GM19099 (cell line): ENCODE data around the gene GCDH.

Source experiments
- POLR2A ChIP-seq: IDR thresholded peaks from 3 replicates; pipeline ENCODE4 v1.6.1; 2011; ENCODE audit warnings: low read depth; ENCODE audit not compliant: insufficient read length; ENCODE audit errors: extremely low read depth

GCDH gene

DNA sequence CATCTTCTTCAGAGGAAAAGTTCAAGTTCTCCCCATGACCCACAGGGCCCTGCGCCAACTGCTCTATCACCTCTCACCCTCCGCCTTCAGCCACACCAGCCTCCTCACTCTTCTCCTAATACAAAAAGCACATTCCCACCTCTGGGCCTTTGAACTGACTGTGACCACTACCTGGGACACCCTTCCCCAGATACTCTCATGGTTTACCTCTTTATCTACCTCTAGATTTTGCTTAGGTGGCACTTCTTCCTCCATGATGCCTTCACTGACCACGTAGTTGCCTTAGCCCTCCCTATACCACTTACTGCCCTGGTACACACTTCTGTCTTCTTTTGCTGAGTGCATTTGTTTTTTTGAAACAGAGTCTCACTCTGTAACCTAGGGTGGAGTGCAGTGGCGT, 32.0 kb downstream of the GCDH start:
- TF ChIP-seq POLR2A: no peak

DNA sequence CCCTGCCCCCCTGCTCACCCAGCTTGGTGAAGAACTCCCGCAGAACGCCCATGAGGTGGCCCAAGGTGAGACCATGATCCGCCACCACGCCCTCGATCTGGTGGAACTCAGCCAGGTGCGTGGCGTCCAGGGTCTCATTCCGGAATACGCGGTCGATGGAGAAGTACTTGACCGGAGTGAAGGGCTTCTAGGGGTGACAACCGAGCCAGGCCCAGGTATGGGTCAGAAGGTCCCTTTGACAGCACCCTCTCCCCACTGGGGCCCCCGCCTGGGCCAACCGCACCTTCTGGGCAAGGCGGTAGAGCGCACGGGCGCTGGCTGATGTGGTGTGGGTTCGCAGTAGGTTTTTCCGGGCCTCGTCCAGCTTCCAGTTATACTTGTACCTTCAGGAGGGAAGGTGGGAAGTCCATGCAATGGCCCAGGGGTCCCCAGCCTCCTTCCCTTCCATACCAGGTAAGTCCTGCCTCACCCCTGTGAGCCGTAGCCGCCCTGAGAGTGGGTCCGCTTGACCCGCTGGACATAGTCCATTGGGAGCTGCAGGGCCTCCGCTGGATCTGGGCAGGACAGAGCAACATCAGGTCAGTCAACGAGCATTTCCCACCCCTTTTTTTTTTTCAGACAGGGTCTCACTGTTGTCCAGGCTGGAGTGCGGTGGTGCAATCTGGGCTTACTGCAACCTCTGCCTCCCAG, 33.8 kb downstream of the GCDH start:
- no peak for TF ChIP-seq POLR2A

DNA sequence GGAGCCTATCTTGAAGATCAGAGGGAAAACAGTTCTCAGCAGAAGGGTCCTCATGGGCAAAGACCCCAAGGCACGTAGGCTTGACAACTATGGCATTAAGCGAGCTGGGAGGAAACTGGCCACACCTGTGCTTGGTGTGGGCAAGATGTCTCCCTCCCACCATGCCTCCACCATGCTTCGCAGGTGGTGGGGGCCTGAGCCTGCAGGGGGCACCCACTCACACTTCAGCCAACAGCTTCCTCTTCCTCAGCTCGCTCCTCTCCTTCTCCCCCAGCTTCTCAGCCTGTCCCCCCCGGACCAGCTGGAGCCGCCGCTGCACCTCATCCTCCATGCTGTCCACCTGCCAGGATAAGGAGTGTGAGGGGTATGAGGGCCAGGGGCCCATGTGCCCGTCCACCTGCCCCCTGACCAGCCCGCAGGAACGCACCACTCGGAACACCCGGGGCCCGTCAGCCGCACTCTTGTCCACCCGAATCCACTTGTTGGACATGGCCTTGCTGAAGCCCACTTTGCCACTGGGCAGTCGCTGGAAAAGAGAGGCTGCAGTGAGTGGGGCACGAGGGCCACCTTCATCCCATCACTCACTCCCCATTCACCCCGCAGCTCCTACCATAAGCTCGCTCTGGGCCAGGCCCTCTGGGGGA, 39.2 kb downstream of the GCDH start:
- no peak for TF ChIP-seq POLR2A

DNA sequence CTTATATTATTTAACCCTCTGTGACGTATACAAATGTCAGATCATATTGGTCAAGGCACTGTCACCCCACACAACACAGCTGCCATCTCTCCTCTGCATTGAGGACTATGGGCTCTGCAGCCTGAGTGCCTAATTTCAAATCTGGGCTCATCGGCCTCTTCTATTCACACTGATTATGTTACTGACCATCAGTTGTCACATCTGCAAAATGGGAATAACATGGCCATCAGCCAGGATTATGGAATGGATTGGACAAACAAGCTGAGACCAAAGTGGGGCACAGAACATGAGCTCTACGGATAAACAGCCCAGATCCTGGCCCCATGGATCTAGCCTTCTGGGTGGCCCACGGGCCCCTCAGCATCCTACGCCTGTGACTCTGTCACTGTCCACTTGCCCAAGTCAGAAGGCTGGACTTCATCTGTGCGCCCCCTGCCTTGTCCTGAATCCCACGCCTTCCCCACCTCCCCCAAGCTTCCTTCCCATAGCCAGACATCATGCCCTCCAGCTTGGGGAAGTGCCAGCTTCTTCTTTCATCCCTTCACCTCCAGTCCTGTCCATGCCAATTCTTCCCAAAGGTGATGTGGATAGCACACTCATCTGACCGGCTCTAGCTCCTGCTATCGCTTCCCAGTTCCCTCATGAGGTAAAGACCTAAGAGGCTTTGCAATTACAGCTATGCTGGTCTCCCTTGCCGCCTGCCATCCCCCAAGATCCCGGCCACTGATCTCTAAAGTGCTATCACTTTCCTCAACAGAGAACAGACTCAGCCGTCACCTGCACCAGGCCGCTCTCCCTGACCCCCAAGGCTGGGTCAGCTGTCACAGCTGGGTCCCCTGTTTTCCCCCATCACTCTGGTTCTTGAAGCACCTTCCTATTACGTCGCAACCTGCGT, 41.7 kb downstream of the GCDH start:
- TF ChIP-seq POLR2A: no peak

DNA sequence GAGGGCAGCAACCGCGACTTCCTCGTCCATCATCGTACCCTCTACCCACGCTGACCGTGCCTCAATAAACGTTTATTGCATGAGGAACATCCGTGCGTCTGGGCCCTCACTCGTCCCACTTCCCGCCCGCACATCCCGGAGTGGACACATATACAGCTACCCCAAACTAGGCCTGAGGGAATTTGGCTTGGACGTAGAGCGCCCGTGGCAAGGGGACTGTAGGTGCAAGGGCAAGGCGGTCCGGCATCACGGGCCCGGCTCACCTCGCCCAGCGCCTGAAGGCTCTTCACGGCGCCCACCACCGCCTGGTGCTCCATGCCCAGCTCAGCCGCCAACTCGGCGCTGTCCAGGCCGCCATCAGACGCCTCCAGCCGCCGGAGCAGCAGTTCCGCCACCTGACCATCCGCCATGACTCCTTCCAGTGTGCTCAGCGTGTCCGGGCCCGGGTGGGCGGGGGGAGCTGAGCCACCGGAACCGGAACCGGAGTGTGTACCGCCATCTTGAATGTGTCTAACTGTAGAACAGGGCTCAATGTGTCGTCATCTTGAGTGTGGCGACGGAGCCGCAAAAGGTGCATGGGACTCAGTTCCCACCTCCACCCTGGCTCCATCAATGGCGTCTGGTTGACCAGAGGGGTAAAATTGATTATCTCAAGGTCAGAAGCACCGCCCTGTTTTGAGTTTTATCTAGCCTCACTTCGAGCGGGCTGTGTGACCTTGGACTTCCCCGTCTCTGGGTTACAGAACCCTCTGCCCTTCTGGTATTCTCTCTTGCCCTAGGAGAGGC, 42.5 kb downstream of the GCDH start, which contains the start of gene FARSA:
Gene FARSA, minus strand, starts transcription at position 425 of the 786 bp plus-strand sequence. Its CDS starts 15 bp downstream, at position 410.
- TF ChIP-seq POLR2A: peak; percentile 95

DNA sequence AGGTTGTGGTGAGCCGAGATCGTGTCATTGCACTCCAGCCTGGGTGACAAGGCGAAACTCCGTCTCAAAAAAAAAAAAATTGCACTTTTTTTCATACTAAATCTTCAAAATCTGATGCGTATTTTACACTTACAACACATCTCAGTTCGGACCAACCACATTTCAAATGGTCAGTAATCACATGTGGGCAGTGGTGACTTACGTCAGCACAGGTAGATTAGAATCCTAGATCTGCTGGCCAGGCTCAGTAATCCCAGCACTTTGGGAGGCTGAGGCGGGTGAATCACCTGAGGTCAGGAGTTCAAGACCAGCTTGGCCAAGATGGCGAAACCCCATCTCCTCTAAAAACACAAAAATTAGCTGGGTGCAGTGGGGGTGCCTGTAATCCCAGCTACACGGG, 44.1 kb downstream of the GCDH start:
- TF ChIP-seq POLR2A: no peak

DNA sequence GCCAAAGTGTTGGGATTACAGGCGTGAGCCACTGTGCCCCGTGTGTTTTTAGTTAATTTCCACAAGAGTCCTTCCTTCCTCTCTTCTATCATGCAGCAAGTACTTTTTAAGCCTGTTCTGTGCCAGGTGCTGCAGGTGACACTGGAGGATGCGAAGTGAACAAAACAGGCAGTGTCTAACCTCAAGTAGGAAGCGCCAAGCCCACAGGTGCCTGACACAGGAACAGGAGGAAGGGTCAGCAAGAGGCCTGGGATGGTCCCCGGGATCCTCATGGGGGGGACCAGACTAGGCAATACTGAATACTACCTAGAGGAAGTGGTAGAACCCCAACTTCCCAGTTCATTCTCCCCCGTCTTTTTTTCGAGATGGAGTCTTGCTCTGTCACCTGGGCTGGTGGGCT, 45.6 kb downstream of the GCDH start:
- no peak for TF ChIP-seq POLR2A

DNA sequence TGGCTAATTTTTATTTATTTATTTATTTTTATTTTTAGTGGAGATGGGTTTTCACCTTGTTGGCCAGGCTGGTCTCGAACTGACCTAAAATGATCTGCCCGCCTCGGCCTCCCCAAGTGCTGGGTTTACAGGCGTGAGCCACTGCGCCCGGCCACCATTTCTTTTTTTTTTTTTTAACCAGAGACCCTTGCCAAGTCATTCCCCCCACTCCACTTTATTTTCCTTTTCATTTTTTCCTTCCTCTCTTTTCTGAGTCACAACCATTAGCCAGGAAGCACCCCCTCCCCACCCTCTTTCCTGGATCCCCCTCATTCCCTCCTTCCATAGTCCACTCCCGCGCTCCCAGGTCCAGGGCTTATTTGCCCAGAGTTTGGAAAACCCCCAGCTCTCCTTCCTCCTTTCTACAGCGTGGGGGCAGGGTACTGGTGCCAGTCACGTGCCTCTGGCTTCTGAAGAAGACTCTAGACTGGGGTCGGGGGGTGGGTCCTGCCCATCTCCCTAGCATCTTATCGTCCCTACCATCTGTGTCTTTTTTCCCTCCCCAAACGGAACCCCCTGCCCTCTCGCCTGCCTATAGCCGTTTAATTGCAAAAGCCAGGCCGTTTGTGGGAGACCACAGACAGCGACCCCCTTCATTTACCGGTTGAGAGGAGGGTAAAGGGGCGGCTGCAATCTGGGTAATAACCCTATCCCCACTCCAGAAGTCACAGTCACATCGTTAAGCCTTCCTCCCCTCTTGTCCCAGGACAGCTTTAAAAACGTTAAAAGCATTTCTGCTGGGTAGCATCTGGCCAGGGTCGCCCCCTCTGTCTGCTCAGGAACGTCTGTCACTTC, 46.4 kb downstream of the GCDH start:
- TF ChIP-seq POLR2A: no peak

DNA sequence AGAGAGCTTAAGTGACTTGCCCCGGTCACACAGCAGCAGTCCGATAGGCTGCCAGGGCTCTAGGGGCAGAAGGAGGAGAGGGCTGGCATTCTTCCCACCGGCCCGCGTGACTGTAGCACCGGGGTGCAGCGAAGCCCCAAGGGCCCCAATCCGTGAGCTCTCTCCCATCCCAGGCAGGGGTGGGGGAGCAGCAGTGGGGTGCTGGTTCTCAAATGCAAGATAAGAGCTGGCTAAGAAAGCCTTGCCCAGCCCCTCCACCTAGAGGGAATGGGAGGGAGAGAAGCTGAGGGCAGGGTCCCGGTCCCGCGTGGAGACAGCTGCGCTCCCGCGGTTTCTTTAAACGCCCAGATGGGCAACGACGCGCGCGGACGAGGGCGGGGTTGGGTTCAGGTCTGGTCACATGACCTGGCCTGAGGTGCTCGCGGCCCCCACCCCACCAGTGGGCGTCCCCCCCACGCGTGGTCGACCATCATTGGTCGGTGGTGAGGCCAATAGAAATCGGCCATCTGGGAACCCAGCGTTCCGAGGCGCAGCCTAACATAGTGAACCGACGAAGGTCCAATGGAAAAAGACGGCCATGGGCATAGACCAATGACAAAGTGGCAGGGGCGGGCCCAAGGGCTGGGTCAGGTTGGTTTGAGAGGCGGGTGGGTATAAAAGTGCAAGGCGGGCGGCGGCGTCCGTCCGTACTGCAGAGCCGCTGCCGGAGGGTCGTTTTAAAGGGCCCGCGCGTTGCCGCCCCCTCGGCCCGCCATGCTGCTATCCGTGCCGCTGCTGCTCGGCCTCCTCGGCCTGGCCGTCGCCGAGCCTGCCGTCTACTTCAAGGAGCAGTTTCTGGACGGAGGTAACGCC, 47.2 kb downstream of the GCDH start, which contains the start of gene CALR:
Gene CALR, plus strand, starts transcription at position 683 of the 852 bp plus-strand sequence. Its CDS starts 71 bp downstream, at position 754.
- peak; percentile 100 for TF ChIP-seq POLR2A

DNA sequence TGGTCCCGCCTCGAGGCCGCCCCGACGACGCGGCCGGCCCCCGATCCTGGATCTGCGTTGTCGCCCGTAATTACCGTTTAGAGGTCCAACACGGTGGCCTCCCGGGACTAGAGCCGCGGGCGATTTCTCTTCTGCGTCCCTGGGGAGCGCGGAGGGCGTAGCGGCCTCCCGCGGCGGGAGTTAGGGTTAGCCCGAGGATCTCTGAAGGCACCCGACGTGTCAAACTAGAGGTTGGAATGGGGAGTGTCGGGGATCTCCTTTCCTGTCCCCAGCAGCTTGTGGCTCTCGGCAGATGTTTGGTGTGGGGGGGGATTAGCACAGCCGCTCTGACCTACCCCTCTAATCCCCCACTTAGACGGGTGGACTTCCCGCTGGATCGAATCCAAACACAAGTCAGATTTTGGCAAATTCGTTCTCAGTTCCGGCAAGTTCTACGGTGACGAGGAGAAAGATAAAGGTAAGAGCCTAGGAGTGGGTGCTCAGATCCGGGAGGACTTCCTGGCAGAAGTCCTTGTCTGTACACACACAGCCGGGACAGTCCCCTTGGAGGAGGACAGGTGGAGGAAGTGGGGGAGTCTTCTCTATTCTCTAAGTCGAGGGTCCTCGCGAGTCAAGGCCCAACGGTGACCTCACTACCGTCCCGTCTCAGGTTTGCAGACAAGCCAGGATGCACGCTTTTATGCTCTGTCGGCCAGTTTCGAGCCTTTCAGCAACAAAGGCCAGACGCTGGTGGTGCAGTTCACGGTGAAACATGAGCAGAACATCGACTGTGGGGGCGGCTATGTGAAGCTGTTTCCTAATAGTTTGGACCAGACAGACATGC, 48.0 kb downstream of the GCDH start:
- no peak for TF ChIP-seq POLR2A

DNA sequence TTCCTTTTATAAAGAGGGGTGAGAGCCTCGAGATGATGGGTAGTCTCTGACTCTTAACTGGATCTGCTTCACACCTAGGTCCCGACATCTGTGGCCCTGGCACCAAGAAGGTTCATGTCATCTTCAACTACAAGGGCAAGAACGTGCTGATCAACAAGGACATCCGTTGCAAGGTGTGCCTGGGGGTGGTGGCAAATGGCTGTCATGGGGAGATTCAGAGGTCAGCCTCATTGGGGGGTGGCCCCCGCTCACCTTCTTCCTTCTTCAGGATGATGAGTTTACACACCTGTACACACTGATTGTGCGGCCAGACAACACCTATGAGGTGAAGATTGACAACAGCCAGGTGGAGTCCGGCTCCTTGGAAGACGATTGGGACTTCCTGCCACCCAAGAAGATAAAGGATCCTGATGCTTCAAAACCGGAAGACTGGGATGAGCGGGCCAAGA, 49.0 kb downstream of the GCDH start:
- no peak for TF ChIP-seq POLR2A

DNA sequence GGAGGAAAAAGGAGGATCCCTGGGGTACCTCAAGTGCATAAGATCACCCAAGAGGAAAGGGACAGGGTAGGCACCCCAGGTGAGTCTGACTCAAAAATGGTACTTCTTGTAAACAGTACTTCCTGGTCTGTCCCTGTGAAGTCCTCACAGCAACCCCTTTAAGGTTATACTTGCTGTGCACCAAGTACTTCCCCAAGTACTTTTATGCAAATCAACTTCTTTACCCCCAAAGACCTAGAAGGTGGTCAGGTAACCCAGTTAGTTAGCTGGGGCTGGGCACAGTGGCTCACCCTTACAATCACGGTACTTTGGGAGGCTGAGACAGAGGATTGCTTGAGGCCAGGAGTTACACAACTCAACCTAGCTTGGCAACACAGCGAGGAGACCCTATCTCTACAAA, 49.9 kb downstream of the GCDH start:
- TF ChIP-seq POLR2A: no peak
